ENCODE data around the gene CYP46A1.

The CYP46A1 gene

GRCh38 chr14:99747582-99748330 is 63.7 kb downstream of the CYP46A1 start:
- Mint-ChIP-seq H3K4me3 (no peak overlapping the region), H3K36me3 (ENCODE audit: low read depth) (no peaks in the 10 kb centered on the region), H3K27ac (no peak overlapping the region), H3K27me3 (ENCODE audit: low read depth) (peaks cover 25% of the 10 kb centered on the region), H3K4me1 (ENCODE audit: low read depth) (no peaks in the 10 kb centered on the region), H3K9me3 (no peaks in the 10 kb centered on the region)
- DNase-seq (ENCODE audit: low spot score): no peak

GRCh38 chr14:99748529-99748928 is 64.4 kb downstream of the CYP46A1 start:
- Mint-ChIP-seq H3K36me3 (ENCODE audit: low read depth) (no peaks in the 10 kb centered on the region), H3K27me3 (ENCODE audit: low read depth) (peaks cover 30% of the 10 kb centered on the region), H3K4me3 (no peak overlapping the region), H3K27ac (no peak overlapping the region), H3K9me3 (no peaks in the 10 kb centered on the region), H3K4me1 (ENCODE audit: low read depth) (no peaks in the 10 kb centered on the region)
- no peak for DNase-seq (ENCODE audit: low spot score)

GRCh38 chr14:99749142-99749541 is 65.0 kb downstream of the CYP46A1 start:
- H3K9me3 Mint-ChIP-seq: no peaks in the 10 kb centered on the region
- peaks cover 35% of the 10 kb centered on the region for H3K27me3 Mint-ChIP-seq (ENCODE audit: low read depth)
- H3K27ac Mint-ChIP-seq: no peak overlapping the region
- no peaks in the 10 kb centered on the region for H3K4me1 Mint-ChIP-seq (ENCODE audit: low read depth)
- no peaks in the 10 kb centered on the region for H3K36me3 Mint-ChIP-seq (ENCODE audit: low read depth)
- no peak for DNase-seq (ENCODE audit: low spot score)
- H3K4me3 Mint-ChIP-seq: no peak overlapping the region

GRCh38 chr14:99749763-99750715 is 65.9 kb downstream of the CYP46A1 start:
- Mint-ChIP-seq H3K36me3 (ENCODE audit: low read depth) (no peaks in the 10 kb centered on the region), H3K27me3 (ENCODE audit: low read depth) (peaks cover 36% of the 10 kb centered on the region), H3K4me1 (ENCODE audit: low read depth) (no peaks in the 10 kb centered on the region), H3K4me3 (no peak overlapping the region), H3K9me3 (no peaks in the 10 kb centered on the region), H3K27ac (no peak overlapping the region)
- DNase-seq (ENCODE audit: low spot score): no peak

- no peak for DNase-seq (ENCODE audit: low spot score)
- no peak overlapping the region for H3K4me3 Mint-ChIP-seq
- H3K9me3 Mint-ChIP-seq: no peaks in the 10 kb centered on the region
- peaks cover 35% of the 10 kb centered on the region for H3K27me3 Mint-ChIP-seq (ENCODE audit: low read depth)
- no peaks in the 10 kb centered on the region for H3K4me1 Mint-ChIP-seq (ENCODE audit: low read depth)
- H3K36me3 Mint-ChIP-seq (ENCODE audit: low read depth): no peaks in the 10 kb centered on the region
- no peak overlapping the region for H3K27ac Mint-ChIP-seq
These were observed 66.8 kb downstream of the CYP46A1 start for GRCh38 chr14:99750746-99751450.

- Mint-ChIP-seq H3K4me3 (no peak overlapping the region), H3K27me3 (ENCODE audit: low read depth) (peaks cover 32% of the 10 kb centered on the region), H3K4me1 (ENCODE audit: low read depth) (no peaks in the 10 kb centered on the region), H3K36me3 (ENCODE audit: low read depth) (no peaks in the 10 kb centered on the region), H3K9me3 (no peaks in the 10 kb centered on the region), H3K27ac (no peak overlapping the region)
- no peak for DNase-seq (ENCODE audit: low spot score)
These were observed 67.7 kb downstream of the CYP46A1 start for GRCh38 chr14:99751539-99752485.

- peaks cover 32% of the 10 kb centered on the region for H3K27me3 Mint-ChIP-seq (ENCODE audit: low read depth)
- no peaks in the 10 kb centered on the region for H3K9me3 Mint-ChIP-seq
- H3K4me1 Mint-ChIP-seq (ENCODE audit: low read depth): no peaks in the 10 kb centered on the region
- DNase-seq (ENCODE audit: low spot score): no peak
- H3K27ac Mint-ChIP-seq: no peak overlapping the region
- H3K36me3 Mint-ChIP-seq (ENCODE audit: low read depth): no peaks in the 10 kb centered on the region
- H3K4me3 Mint-ChIP-seq: no peak overlapping the region
These were observed 68.5 kb downstream of the CYP46A1 start for GRCh38 chr14:99752486-99753121.

GRCh38 chr14:99753225-99754140 is 69.4 kb downstream of the CYP46A1 start:
- Mint-ChIP-seq H3K4me1 (ENCODE audit: low read depth) (no peaks in the 10 kb centered on the region), H3K4me3 (no peak overlapping the region), H3K27me3 (ENCODE audit: low read depth) (peaks cover 32% of the 10 kb centered on the region)

GRCh38 chr14:99754141-99755067 is 70.3 kb downstream of the CYP46A1 start:
- Mint-ChIP-seq H3K4me3 (no peak overlapping the region), H3K9me3 (no peaks in the 10 kb centered on the region), H3K27ac (no peak overlapping the region), H3K36me3 (ENCODE audit: low read depth) (no peaks in the 10 kb centered on the region), H3K27me3 (ENCODE audit: low read depth) (peaks cover 32% of the 10 kb centered on the region), H3K4me1 (ENCODE audit: low read depth) (no peaks in the 10 kb centered on the region)
- no peak for DNase-seq (ENCODE audit: low spot score)

More at GRCh38 chr14:99753225-99754140, 69.4 kb downstream of the CYP46A1 start:
- H3K27ac Mint-ChIP-seq: no peak overlapping the region
- DNase-seq (ENCODE audit: low spot score): no peak
- no peaks in the 10 kb centered on the region for H3K36me3 Mint-ChIP-seq (ENCODE audit: low read depth)
- no peaks in the 10 kb centered on the region for H3K9me3 Mint-ChIP-seq

GRCh38 chr14:99755068-99755405 is 70.9 kb downstream of the CYP46A1 start:
- Mint-ChIP-seq H3K36me3 (ENCODE audit: low read depth) (no peaks in the 10 kb centered on the region), H3K4me3 (no peak overlapping the region), H3K4me1 (ENCODE audit: low read depth) (no peaks in the 10 kb centered on the region), H3K27me3 (ENCODE audit: low read depth) (peaks cover 32% of the 10 kb centered on the region), H3K27ac (no peak overlapping the region), H3K9me3 (no peaks in the 10 kb centered on the region)
- DNase-seq (ENCODE audit: low spot score): no peak
